KBM-7 (cell line): Measurements from ENCODE around the gene ALDH4A1.

Experiments used
- DNase-seq: peaks from one replicate; pipeline ENCODE4 v3.0.0-alpha.2; 2015
- in situ Hi-C: fragments of 300-500 bp; cut with MboI; formaldehyde crosslinking; loops from 2 replicates; pipeline ENCODE4 v1.14.3; 2020; ENCODE audit warnings: low sequenced_read_pairs, low pct_unique_long_range_greater_than_20kb, mixed read lengths

Gene ALDH4A1

DNA sequence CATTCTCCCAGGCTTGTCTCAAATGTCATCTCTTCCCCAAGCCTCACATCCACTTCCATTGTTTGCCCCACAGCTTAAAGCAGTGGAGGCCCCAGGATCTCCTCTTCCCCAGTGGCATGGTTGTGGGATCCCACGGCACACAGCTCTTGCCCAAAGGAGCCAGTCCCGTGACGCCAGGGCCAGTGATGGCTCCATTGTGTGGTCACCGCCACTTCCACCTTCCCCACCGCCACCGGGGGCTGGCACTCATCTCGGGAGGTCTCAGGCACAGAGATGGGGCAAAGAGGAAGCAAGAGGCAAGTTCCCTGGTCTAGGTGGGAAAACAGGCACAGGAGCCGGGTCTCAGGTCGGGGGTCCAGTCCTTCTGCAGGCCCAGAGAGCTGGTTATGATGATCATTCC is 22.9 kb upstream of the ALDH4A1 start:
- in situ Hi-C loops, result no loop called here
- no peak for DNase-seq

DNA sequence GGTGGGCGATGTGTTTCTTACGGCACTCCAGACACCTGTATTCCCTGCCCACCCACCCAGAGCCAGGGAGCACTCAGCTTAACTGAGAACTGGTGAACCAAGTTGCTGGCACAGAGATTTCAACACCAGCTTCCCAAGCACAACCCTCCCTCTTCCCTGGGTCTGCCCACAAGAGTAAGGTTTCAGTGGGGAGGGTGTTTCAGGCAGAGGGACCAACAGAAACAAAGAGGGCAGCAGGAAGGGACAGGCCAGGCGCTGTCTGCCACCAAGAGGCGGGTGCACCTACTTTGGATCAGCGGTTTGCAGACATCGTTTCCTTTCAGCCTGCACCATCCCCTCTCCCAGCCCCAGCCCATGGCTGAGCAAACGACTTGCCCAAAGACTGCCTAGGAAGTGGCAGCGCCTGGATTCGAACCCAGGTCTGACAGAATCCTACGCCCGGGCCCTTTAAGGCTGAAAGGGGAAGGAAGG is 21.9 kb upstream of the ALDH4A1 start:
- in situ Hi-C loops, result loop anchor here (25.0 kb wide), 1 partner anchor 163 kb away; no protein-coding TSS in a partner anchor
- DNase-seq, result peak; percentile 43

DNA sequence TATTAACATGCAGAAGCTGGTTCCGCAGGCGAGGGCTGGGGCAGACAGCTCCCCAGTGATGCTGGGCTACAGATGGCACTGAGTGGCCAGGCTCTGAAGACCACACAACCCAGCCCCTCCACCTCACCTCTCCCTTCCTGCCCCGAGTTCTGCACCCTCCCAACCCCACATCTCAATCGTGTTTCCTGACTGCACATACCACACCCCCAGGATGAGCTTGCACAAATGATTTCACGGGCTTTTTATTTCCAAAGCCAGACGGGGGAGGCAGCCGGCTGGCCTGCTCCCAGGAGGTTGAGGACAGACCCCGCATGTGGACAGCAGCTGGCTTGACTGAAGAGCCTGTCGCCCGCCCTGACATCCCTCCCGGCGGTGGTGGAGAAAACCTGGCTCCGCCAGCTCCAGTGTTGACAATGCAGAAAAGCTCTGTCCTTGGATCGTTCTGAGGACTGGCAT is 21.4 kb upstream of the ALDH4A1 start:
- peak; percentile 39 for DNase-seq
- in situ Hi-C loops, result loop anchor here (25.0 kb wide), 1 partner anchor 164 kb away; no protein-coding TSS in a partner anchor

DNA sequence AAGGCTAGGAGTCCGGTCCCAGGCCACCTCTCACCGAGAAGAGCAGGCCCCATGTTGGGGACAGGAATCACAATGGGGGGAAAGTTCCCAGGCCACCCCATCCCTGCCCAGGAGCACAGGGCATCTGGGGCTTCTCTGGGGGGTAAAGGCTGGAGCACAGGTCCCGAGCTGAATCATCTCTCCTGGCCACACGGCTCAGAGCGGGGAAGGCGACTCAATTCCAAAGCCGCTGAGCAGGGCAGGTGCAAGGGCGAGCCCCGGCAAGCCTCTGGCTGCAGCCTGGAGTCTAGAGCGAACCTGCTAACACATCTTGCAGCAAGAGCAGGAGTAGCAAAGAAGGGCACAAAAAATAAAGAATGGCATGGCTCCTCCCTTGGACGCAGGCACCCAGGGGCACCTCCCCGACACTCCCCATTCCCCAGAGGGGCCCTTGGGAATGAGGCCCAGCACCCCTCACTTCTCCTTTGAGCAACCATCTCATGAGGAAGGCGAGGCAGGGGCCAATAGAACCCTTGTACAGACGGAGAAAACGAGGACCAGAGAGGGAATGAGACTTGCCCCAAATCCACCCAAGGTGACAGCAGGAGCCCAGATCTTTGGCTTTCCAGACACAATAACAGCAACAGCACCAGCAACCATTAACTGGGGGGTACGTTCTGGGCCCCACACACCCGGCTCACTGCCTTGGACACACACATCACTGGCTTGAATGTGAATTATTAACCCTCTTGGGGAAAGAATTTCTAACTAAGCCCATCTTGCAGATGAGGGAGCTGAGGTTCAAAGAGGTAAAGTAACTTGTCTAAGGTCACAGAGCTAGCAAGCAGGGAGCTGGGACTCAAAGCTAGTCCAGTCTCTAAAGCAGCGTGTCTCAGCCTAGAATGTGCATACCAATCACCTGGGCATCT is 20.7 kb upstream of the ALDH4A1 start:
- DNase-seq, result no peak
- in situ Hi-C loops, result loop anchor here (25.0 kb wide), 1 partner anchor 164 kb away; no protein-coding TSS in a partner anchor

DNA sequence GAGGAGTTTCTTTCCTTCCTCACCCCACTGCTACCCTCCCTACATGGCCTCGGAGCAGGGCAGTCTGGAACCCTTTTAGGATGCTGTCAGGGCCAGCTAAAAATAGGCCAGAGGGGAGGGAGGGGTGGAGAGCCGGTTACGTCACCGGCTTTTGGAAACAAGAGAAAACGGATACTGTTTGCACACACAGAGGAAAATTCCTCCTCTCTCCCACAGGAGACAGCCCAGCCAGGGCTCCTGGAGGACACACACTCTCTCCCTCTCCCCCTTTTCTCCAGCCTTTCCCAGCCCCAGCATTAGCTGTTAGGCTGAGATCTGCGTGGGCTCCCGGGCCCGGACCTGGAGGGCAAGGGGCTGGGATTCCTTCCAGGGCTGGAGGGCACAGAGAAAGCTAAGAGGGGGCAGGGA is 20.0 kb upstream of the ALDH4A1 start:
- in situ Hi-C loops, result loop anchor here (25.0 kb wide), 1 partner anchor 165 kb away; no protein-coding TSS in a partner anchor
- no peak for DNase-seq

DNA sequence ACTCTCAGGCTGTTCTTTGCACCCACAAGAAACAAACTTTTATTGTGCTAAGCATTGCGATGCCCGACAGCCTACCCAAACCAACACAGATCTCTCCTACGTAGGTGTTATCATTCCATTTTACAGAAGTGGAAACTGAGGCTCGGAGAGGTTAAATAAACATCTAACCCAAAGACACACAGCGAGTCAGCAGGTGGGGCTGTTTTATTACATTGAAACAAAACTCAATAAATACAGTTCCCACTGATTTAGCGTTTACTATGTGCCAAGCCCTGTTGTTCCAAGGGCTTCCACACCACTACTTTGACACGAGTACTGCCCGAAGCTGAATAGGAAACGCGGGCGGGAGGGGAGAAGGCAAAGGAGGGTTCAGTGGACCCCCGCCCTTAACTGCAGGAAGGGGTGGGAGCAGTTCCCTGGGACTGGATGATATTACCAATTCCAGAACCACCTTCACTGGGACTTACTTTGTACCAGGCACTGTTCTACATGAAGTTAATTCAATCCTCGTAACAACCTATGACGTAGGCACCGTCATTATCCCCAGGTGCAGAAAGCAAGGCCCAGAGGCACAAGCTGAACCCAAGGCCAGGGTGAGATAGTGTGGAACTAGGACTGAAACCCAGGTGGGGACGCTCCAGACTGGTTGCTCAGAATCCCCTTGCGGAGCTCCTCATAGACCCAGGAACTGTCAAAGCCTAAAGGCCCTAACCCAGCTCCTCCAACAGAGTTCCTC is 19.3 kb upstream of the ALDH4A1 start:
- DNase-seq, result no peak
- in situ Hi-C loops, result loop anchor here (25.0 kb wide), 1 partner anchor 166 kb away; no protein-coding TSS in a partner anchor

DNA sequence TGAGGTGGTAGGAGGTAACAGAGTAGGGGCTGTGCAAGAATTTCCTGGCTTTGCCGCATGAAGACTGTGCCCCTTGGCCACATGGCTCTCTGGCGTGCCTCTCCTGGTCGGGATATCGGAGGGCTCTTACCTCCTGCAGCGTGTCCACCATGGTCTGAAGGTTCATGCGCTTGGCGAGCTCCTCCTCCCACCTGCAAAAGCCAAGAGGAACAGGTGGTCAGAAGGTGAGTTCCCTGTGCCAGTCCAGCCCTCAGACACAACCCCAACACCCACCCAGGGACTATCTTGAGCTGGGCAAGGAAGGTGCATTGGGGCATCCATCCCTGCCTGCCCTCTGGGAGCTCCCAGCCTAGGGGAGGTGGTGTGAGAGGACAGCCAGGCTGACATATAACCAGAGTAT is 18.6 kb upstream of the ALDH4A1 start:
- in situ Hi-C loops, result loop anchor here (25.0 kb wide), 1 partner anchor 166 kb away; no protein-coding TSS in a partner anchor
- no peak for DNase-seq

DNA sequence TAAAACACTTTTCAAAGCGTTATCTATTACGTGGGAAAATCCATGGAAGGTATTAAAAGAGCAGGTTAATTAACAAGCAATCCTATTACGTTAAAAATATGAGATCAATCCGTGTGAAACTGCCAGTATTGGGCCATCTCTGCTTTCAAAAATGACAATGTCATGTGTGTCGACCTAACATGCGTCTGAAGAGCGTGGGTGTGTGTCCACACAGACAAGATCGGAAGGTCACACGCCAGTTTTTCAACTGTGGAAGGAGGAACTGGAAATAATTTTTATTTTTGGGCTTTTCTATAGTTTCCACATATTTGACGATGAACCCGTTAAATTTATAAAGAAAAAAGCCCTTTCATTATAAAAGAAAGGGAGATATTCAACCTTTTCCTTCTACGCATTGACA is 17.6 kb upstream of the ALDH4A1 start:
- in situ Hi-C loops, result loop anchor here (25.0 kb wide), 1 partner anchor 167 kb away; no protein-coding TSS in a partner anchor
- DNase-seq, result no peak

DNA sequence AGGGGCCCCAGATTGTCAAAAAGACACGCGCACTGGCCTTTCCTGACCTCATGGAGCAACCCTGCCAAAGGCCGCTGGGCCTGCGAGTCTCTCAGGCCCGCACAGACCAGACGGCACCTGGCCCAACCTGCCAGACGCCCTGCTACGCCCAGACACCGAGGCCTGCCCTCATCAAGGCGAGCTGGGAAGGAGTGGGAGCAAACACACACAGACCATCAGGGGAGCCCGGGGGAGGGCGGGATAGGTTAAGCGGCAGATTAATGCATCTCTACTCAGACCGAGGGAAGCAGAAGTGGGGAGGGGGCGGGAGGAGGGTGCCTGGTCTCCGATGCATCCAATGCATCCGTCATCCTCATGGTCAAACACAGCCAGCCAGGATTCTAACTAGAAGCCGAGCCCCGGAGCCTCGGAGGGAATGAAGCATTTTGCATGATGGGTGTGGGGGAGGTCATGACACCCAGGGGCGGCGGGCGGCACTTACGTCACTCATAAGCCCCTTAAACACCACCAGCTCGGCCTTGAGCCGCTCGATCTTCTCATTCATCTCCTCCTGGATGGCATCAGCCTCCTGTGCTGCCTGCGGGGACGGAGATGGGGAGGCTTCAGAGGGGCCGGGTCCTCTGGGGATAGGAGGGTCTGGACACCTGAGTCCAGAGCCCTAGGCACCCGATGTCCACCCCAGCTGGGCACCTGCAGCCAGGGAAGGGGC is 17.0 kb upstream of the ALDH4A1 start:
- in situ Hi-C loops, result loop anchor here (25.0 kb wide), 1 partner anchor 168 kb away; no protein-coding TSS in a partner anchor
- no peak for DNase-seq

DNA sequence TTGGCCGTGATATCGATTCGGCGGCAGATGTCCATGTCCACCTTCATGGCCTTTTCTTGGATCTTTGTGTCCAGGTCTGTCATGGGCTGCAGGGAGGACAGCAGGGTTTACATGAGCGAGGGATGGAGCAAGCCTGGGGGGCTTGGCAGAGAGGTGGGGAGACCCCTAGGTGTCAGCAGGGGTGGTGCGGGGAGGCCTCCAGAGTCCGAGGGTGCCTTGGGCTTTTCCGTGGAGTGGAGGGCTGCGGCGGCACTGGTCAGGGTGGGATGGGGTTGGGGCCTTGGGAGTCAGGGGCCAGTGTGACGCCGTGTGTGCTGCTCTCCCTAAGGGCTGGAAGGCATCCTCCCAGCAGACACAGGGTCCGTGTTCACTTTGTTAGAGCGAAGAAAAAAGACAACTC is 16.1 kb upstream of the ALDH4A1 start:
- in situ Hi-C loops, result loop anchor here (25.0 kb wide), 1 partner anchor 169 kb away; no protein-coding TSS in a partner anchor
- DNase-seq, result no peak

DNA sequence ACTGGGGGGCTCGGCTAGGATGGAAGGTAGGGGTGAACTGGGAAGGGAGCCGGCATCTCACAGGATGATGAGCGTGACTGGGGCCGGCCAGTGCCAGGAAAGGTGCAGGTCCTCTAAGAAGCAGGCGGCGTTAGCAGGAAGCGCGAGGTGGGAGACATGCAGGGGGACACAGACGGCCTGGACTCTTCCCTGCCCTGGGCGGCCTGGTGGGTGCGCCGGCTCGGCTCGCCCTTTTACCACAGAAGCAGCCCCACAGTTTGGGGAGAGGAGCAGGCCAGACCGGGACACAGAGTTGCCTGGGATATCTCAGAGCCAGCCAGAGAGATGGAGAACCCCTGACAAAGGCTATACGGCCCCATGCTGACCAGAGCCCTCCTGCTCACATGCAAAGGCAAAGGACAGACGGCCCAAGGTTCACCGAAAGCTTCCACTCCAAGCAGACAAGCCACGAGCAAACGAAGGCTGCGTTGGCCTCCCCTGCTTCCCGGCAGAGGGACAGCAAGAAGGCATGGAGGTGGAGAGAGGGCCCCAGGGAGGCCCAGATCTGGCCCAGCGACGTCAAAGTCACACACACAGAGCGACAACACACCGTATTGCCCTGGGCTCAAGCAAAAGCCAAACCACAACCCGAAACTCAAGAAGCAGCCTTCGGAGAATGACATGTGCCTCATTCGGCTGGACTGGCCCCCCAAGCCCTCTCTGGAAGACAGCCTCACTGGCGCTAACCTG is 14.9 kb upstream of the ALDH4A1 start:
- in situ Hi-C loops, result loop anchor here (25.0 kb wide), 1 partner anchor 170 kb away; no protein-coding TSS in a partner anchor
- no peak for DNase-seq

DNA sequence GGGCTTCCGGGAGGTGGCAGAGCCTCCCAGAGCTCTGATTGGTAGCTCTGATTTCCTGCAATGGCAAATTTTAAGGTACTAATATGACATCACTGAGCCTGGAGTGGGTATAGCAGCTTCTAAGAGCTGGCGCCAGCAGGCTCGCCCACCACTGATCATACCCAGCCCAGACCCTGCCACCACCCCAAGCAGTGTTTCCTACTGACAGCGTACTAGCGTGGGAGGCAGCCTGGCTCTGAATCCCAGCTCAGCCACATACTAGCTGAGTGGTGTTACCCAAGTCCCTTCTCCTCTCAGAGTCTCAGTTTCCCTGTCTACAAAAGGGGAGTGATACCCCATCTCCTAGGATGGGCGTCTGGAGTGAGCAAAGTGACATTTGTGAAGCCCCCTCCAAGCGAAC is 13.0 kb upstream of the ALDH4A1 start:
- no peak for DNase-seq
- in situ Hi-C loops, result loop anchor here (25.0 kb wide), 1 partner anchor 172 kb away; no protein-coding TSS in a partner anchor

DNA sequence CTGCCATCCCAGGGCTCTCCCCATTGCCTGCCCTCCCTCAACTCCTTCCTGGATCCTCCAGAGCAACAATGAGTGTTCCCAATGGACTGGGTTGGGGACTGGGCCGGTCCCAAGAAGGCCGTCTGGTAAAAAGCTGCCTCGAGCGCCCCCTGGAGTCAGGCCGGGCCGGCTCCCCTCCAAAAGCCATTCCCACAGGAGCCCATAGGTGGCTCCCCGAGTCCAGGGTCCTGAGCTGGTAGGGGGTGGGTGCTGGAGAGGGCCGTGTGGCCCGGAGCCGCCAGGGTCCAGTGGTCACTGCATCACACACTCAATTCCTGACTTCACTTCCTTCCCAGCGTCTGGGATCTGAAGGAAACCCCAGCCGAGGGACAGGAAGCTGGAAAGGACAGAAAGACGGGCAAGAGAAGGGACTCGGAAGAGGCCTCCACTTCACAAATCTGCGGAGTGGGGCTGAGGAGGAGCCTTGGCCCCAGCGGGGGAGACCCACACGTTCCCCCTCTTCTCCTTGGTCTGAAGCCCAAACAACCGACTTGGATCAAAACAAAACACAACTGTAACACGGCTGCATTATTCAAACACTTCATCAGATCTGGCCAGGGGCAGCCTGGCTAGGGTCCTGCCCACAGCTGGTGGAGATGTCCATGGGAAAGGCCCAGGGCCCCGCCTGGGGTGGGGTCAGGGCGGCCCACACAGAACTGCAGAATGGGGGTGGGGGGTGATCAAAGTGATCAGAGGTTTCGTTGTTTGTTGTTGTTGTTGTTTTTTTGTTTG is 10.9 kb upstream of the ALDH4A1 start:
- in situ Hi-C loops, result loop anchor here (25.0 kb wide), 1 partner anchor 174 kb away; no protein-coding TSS in a partner anchor
- peak; percentile 83 for DNase-seq

DNA sequence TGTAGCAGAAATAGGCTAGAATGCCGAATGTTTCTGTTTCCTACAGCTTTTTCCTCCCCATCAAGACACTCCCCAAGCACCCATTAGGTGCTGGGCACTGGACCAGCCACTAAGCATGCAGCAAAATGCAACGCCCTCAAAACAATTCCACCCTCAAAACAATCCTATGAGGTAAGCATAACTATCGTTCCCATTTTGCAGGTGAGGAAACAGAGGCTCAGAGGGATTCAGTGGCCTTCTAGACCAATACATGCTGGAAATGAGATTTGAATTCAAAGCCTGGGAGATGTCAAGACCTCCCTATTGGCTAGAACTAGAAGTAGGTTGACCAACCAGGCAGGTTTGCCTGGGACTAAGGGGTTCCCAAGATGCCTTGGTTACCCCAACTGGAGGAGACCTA is 10.2 kb upstream of the ALDH4A1 start:
- no peak for DNase-seq
- in situ Hi-C loops, result loop anchor here (25.0 kb wide), 1 partner anchor 175 kb away; no protein-coding TSS in a partner anchor

DNA sequence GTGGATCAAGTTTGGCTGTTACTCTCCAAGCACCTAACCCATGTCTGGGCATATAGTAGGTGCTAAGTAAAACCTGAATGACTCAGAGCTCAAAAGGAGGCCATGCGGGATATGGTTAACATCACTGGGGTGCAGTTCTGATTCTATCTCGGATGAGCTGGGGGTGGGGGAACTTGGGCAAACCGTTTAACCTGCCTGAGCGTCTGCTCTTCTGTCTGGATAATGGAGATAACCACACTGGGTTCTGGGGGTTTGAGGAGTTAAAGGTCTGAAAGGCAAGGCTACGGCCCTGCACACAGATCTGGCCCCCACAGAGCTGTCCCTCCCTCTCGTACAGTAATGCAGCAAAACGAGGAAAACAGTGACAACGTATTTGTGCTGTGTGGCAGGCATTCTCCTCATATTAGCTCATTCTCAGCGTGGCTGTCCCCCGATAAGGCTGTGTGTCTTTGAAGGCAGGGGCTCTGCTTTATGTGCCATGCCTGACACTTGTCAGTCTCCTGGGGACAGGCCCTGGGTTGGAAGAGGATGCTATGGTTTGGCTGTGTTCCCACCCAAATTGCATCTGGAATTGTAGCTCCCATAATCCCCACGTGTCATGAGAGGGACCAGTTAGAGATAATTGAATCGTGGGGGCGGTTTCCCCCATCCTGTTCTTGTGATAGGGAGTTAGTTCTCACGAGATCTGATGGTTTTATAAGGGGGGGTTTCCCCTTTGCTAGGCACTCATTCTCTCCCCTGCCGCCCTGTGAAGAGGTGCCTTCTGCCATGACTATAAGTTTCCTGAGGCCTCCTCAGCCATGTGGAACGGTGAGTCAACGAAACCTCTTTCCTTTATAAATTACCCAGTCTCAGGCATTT is 6.8 kb upstream of the ALDH4A1 start:
- in situ Hi-C loops, result loop anchor here (25.0 kb wide), 1 partner anchor 178 kb away; no protein-coding TSS in a partner anchor

More for the DNA sequence above, 6.8 kb upstream of the ALDH4A1 start:
- no peak for DNase-seq
